Fibroblast of pulmonary artery (primary cell): ENCODE measurements around the gene SLC22A4.
A peak's percentile ranks its signal among the peaks of the same experiment; 100 is the strongest.

Experiments
- DNase-seq: peaks from one replicate; pipeline ENCODE4 v3.0.0-alpha.2; 2010; ENCODE audit warnings: low read depth
- H3K4me3 ChIP-seq: replicated peaks from 2 replicates; pipeline ENCODE4 v1.5.1; 2011; ENCODE audit warnings: low read depth, mild to moderate bottlenecking, control low read depth, low read length, moderate library complexity
- TF ChIP-seq, protein P1 (sequence below): IDR thresholded peaks from 2 replicates; pipeline ENCODE4 v1.5.1; 2011; ENCODE audit warnings: mild to moderate bottlenecking, control low read depth, low read length, inconsistent platforms; ENCODE audit errors: missing control alignments

SLC22A4 gene

DNA sequence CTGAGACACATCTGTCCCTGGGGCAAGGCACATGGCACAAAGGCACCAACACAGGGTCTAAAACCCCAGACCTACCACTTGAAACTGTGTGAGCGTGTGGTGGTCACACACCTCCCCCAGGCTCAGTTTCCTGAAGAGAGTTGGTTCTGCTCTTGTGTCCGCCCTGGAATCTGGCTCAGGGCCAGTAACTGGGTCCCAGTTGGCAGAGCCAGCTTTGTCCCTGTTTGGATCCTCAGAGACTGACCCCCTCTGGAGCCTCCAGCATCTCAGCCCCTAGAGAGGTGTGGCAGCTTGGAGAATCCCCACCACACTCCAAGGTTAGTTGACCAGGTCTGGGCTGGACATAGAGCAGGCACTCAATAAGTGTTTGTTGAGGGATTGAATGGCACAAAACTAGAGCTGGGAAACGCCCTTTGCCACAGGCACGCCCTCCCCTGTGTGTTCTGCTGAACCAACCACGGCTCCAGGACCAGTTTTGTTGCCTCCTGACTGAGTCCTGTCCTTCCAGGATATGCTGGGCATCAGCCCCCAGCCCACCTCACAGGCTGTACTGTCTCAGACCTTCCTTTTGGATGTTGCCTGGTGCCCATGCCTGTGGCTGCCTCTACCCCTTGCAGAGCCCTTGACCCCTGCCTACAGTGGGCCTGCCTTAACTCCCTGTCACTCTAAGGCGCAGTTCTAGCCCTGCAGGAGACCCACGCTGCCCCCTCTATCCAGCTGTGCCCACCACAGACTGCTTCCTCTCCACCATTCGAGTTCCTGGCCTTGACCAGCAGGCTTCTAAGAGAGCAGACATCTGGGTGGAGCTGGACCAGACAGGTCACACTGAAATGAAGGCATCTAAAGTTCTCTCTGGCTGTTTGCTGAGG, 40.5 kb upstream of the SLC22A4 start:
- DNase-seq: no peak
- no peak overlapping the region for H3K4me3 ChIP-seq
- TF ChIP-seq, protein P1, sequence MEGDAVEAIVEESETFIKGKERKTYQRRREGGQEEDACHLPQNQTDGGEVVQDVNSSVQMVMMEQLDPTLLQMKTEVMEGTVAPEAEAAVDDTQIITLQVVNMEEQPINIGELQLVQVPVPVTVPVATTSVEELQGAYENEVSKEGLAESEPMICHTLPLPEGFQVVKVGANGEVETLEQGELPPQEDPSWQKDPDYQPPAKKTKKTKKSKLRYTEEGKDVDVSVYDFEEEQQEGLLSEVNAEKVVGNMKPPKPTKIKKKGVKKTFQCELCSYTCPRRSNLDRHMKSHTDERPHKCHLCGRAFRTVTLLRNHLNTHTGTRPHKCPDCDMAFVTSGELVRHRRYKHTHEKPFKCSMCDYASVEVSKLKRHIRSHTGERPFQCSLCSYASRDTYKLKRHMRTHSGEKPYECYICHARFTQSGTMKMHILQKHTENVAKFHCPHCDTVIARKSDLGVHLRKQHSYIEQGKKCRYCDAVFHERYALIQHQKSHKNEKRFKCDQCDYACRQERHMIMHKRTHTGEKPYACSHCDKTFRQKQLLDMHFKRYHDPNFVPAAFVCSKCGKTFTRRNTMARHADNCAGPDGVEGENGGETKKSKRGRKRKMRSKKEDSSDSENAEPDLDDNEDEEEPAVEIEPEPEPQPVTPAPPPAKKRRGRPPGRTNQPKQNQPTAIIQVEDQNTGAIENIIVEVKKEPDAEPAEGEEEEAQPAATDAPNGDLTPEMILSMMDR: no peak

DNA sequence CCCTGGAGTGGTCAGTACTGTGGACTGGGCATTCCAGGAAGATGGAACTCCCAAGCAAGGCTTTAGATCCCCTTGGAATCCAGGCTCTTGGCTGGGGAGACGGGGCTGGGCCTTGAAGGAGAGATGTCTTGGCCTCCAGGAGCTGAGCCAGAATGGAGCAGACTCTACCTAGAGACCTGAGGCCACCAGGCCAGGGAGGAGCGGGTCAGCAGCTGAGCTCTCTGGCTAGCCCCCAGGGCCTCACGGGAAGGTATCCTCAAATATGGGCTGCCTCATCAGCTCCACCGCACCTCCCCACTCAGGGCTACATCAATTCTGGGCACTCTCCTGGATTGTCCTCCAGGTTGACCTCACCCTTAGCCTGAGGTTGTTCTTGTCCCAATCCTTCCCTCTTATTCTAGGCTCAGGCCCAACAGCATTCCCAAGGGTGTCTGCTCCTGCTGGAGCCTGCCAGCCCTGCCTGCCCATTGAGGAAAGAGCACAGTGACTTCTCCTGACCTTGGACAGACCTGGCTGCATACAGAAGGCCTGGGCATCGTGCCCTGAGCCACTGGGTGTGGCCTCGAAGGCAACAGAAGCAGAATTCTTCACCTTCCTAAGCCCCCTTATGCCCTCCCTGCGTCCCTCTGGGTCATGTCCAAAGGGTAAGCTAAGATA, 39.7 kb upstream of the SLC22A4 start:
- no peak for DNase-seq

DNA sequence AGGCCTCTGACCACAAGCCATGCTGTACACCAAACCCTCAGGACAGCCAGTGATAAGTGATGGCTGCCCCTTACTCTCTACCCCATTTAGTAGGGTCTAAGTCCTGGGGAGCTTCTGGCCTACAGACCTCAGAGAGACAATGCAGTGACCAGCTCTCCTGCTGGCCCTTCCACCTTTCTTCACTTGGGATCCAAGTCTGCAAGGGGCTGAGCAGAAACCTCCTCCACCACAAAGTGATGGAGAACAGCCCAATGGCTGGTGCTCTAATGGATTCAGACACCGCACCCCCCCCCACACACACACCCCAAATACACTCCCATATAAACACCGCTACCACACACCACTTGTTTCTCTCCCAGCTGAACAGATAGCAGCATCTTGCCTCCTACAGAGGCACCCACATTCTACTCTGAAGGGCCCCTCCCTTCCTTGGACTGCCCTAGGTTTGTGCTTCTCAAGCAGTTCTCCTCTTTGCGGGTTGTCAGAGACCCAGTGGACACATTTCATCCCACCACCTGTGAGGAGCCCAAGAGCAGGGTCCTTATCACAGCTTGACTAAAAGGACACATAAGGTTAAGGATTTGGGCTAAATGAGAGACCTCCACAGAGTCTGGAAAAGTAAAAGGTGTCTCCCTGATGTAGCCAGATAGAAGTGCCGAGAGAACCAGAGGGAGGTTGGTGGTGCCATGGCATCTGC, 38.0 kb upstream of the SLC22A4 start:
- TF ChIP-seq, protein P1: no peak
- no peak overlapping the region for H3K4me3 ChIP-seq
- DNase-seq: no peak

More for the DNA sequence above, 39.7 kb upstream of the SLC22A4 start:
- no peak overlapping the region for H3K4me3 ChIP-seq
- TF ChIP-seq, protein P1: no peak

DNA sequence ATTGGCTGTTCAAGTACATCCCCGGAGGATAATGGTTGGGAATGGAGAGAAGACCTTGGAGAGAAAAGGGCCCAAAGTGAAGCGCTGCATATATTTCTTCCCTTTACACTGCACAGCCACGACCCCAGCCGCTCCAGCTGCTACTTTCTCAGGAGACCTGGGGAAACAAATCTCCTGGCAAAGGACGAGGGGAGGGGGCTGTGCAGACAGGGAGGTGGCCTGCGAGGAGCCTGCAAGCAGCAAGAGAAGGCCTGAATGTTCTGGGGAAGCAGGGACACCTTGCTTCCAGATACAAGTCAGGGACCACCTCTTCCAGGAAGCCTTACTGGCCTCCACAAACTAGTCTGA, 37.4 kb upstream of the SLC22A4 start:
- no peak overlapping the region for H3K4me3 ChIP-seq
- TF ChIP-seq, protein P1: no peak
- DNase-seq: no peak

DNA sequence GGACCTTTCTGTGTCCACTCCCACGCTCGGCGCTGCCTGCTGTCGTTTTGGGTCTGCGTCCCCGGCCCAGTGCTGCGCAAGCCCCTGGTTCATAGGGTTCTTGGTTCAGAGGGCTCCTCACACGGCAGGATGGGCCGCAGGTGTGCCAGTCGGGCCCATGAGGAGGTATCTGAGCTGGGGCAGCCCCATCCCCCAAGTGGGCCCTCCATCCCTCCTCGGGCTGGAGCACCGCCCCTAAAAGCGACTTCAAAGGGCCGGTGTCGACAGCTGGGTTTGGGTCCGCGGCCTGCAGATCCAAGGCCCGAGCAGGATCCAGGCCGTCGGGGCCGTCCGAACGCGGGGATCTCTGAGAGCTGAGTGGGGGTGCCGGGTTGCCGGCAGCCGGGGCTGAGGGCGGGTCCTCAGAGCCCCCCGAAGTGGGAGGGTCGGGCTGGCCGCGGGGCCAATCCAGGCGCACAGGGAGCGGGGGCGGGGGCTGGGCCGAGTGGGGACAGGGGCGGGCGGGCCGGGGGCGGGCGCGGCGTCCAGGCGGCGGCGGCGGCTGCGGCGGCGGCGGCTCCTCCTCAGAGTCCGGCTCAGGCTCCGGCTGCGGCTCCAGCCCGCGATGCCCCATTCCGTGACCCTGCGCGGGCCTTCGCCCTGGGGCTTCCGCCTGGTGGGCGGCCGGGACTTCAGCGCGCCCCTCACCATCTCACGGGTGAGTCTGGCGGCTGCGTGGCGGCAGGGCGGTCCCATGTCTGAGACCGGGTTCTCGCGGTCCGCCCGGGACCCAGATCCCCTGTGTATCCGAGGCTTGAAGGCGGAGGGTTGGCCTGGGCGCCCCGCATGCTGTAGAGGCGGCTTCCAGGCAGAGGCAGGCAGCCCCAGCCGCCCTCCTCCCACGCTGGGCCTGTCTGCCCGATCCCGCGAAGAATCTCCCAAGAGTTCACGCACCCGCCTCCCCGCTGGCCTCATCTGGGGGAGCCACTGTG, 36.8 kb upstream of the SLC22A4 start, which contains the start of gene PDLIM4:
Gene PDLIM4 (plus strand): TSS at position 566 of the 971 bp plus-strand sequence. CDS start 39 bp downstream, at position 605.
- H3K4me3 ChIP-seq: peak within 1 kb of the TSS; percentile 70
- TF ChIP-seq, protein P1: no peak
- DNase-seq: peak; percentile 23
